Left renal cortex interstitium (tissue), 4 donors: ENCODE data around the gene NDRG3. TPM values are rescaled to one million over a fixed set of nuclear protein-coding genes. Genes with fewer than 3 reads are reported as not detected.
"Not testable (repeated sequence)": the region's sequence is repeated elsewhere in the genome, so short reads cannot be mapped to it uniquely, and the experiment has no call there.

Source experiments
- DNase-seq, 4 donors: peaks; one replicate each; pipeline ENCODE4 v3.0.0-alpha.2; 2013; ENCODE audit warnings: low read depth in 4 of 4, low spot score in 2 of 4, missing footprints in 1 of 4
- polyA plus RNA-seq, 4 donors: library from polyadenylated mRNA; unstranded; fragments of 120-200 nt; gene quantifications; one replicate each; pipeline ENCODE4 v1.2.1, GENCODE V29; 2013; ENCODE audit not compliant: insufficient read length in 4 of 4

The NDRG3 gene
- polyA plus RNA-seq, 4 donors, result 30.1 to 34.5 (median 32.8) TPM

- no peak for DNase-seq
Observed at GRCh38 chr20:36646678-36647077, 99.2 kb downstream of the NDRG3 start.

GRCh38 chr20:36645998-36646397 lies 99.9 kb downstream of the NDRG3 start, which contains the start of gene SLA2:
Gene SLA2, minus strand, starts transcription at chr20:36646196. Its CDS starts 4,861 bp downstream, at chr20:36641335.
- no peak for DNase-seq

- DNase-seq, result no peak
Observed at GRCh38 chr20:36645353-36645752, 100.5 kb downstream of the NDRG3 start.

- no peak for DNase-seq
Observed at GRCh38 chr20:36644706-36645095, 101.2 kb downstream of the NDRG3 start.

GRCh38 chr20:36644032-36644705 lies 101.7 kb downstream of the NDRG3 start:
- DNase-seq, result no peak

GRCh38 chr20:36642136-36642535 lies 103.8 kb downstream of the NDRG3 start:
- no peak for DNase-seq

- no peak for DNase-seq
Observed at GRCh38 chr20:36641506-36641843, 104.4 kb downstream of the NDRG3 start.

GRCh38 chr20:36638876-36639400 lies 107.0 kb downstream of the NDRG3 start:
- DNase-seq, result not testable (repeated sequence)

GRCh38 chr20:36634342-36634741 lies 111.5 kb downstream of the NDRG3 start:
- DNase-seq, result no peak

GRCh38 chr20:36633285-36633772 lies 112.6 kb downstream of the NDRG3 start:
- no peak for DNase-seq

GRCh38 chr20:36632487-36633284 lies 113.2 kb downstream of the NDRG3 start:
- no peak for DNase-seq

GRCh38 chr20:36632147-36632486 lies 113.8 kb downstream of the NDRG3 start:
- DNase-seq, result no peak

- DNase-seq, result no peak
Observed at GRCh38 chr20:36631646-36632045, 114.2 kb downstream of the NDRG3 start.

GRCh38 chr20:36629719-36630681 lies 115.9 kb downstream of the NDRG3 start:
- no peak for DNase-seq

- no peak for DNase-seq
Observed at GRCh38 chr20:36628076-36628475, 117.8 kb downstream of the NDRG3 start.

- DNase-seq, result no peak
Observed at GRCh38 chr20:36624944-36625324, 121.0 kb downstream of the NDRG3 start.

GRCh38 chr20:36624068-36624943 lies 121.6 kb downstream of the NDRG3 start:
- DNase-seq, result no peak

- DNase-seq, result no peak
Observed at GRCh38 chr20:36623444-36623843, 122.4 kb downstream of the NDRG3 start.

- DNase-seq, result no peak
Observed at GRCh38 chr20:36620917-36621316, 125.0 kb downstream of the NDRG3 start.
